DMS153 (cell line): ENCODE results near the gene SEMA4D.

Source experiments
- DNase-seq: peaks from one replicate; lab custom pipeline; 2025; lab: John Stamatoyannopoulos, UW

SEMA4D gene

GRCh38 chr9:89446261-89446960 is 51.5 kb downstream of the SEMA4D start:
- DNase-seq, result no peak

- DNase-seq, result no peak
Observed at GRCh38 chr9:89445801-89446251, 52.1 kb downstream of the SEMA4D start.

- no peak for DNase-seq
Observed at GRCh38 chr9:89444925-89445765, 52.8 kb downstream of the SEMA4D start.

GRCh38 chr9:89444274-89444673 is 53.6 kb downstream of the SEMA4D start:
- DNase-seq, result no peak

GRCh38 chr9:89442981-89443814 is 54.7 kb downstream of the SEMA4D start:
- DNase-seq, result no peak

GRCh38 chr9:89442501-89442978 is 55.4 kb downstream of the SEMA4D start:
- no peak for DNase-seq

- no peak for DNase-seq
Observed at GRCh38 chr9:89441986-89442385, 55.9 kb downstream of the SEMA4D start.

- DNase-seq, result no peak
Observed at GRCh38 chr9:89441655-89441970, 56.3 kb downstream of the SEMA4D start.

GRCh38 chr9:89440951-89441654 is 56.8 kb downstream of the SEMA4D start:
- DNase-seq, result no peak

- no peak for DNase-seq
Observed at GRCh38 chr9:89440548-89440947, 57.4 kb downstream of the SEMA4D start.

GRCh38 chr9:89440046-89440445 is 57.9 kb downstream of the SEMA4D start:
- DNase-seq, result no peak

GRCh38 chr9:89439571-89439970 is 58.3 kb downstream of the SEMA4D start:
- DNase-seq, result no peak

GRCh38 chr9:89438194-89438593 is 59.7 kb downstream of the SEMA4D start:
- DNase-seq, result no peak

- DNase-seq, result no peak
Observed at GRCh38 chr9:89437772-89438171, 60.1 kb downstream of the SEMA4D start.

- peak; percentile 90 for DNase-seq
Observed at GRCh38 chr9:89436963-89437625, 60.8 kb downstream of the SEMA4D start.

GRCh38 chr9:89436326-89436725 is 61.6 kb downstream of the SEMA4D start:
- no peak for DNase-seq

GRCh38 chr9:89435071-89435823 is 62.7 kb downstream of the SEMA4D start:
- peak; percentile 71 for DNase-seq

- DNase-seq, result no peak
Observed at GRCh38 chr9:89434636-89435035, 63.3 kb downstream of the SEMA4D start.

- DNase-seq, result no peak
Observed at GRCh38 chr9:89433826-89434225, 64.1 kb downstream of the SEMA4D start.

GRCh38 chr9:89432986-89433530 is 64.9 kb downstream of the SEMA4D start:
- DNase-seq, result no peak
